ENCODE results near the gene ZACN. TPM values are rescaled to one million over a fixed set of nuclear protein-coding genes. Genes with fewer than 3 reads are reported as not detected.

Gene ZACN
- polyA plus RNA-seq, 2 of the 4 experiments (the other 2 are of a cell fraction), result 0.12 to 0.30 TPM

- DNase-seq (ENCODE audit: low read depth in 1 of 2, low spot score in 1 of 2), result no peak
- H3K9me3 ChIP-seq, result no peaks in the 10 kb centered on the region
- no peaks in the 10 kb centered on the region for H3K4me1 ChIP-seq
- no peak overlapping the region for H3K4me2 ChIP-seq
- H3K27ac ChIP-seq, result no peak overlapping the region
- WGBS (ENCODE audit: missing lambda C conversion rate), result 90% methylated on average over 22 of the region's 25 CpGs
- no peak overlapping the region for H3K4me3 ChIP-seq
- ChIA-PET CTCF (interaction anchor here (0.8 to 1.5 kb wide), 5 partner anchors 10 to 74 kb away, joined by 3 to 5 read pairs (median 4); partner anchors contain the start of genes EXOC7 and ZACN), POLR2A (no interaction called here)
- TF ChIP-seq RAD21 (conservative IDR thresholded peaks at IDR 0.05 in 1 of 2, IDR thresholded peaks at IDR 0.05 in 1 of 2), result 0 out of 5 replicates have a peak, but pooled peaks of 1 of the 2 experiments have one; percentile 6
- no peak for TF ChIP-seq MYC (IDR thresholded peaks at IDR 0.05; ENCODE audit: borderline replicate concordance, low read length)
- peak; percentile 35 to 79; a peak in 4 of 6 replicates for ATAC-seq
- FAIRE-seq, result no peak
Observed at GRCh38 chr17:76088041-76088867, 9.3 kb downstream of the ZACN start.

- TF ChIP-seq TFCP2L1 (CRISPR knock-in tag; IDR thresholded peaks at IDR 0.05) (no peak), RARB (CRISPR knock-in tag; IDR thresholded peaks at IDR 0.05) (no peak), CTCF (IDR thresholded peaks at IDR 0.05) (no peak), KDM1A (IDR thresholded peaks at IDR 0.05; ENCODE audit: low read depth) (no peak), CHD2 (IDR thresholded peaks at IDR 0.05; ENCODE audit: low read length, partially characterized antibody) (no peak), TP53 (CRISPR knock-in tag; IDR thresholded peaks at IDR 0.05) (no peak)
- TF ChIP-seq, protein P1, sequence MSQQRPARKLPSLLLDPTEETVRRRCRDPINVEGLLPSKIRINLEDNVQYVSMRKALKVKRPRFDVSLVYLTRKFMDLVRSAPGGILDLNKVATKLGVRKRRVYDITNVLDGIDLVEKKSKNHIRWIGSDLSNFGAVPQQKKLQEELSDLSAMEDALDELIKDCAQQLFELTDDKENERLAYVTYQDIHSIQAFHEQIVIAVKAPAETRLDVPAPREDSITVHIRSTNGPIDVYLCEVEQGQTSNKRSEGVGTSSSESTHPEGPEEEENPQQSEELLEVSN (IDR thresholded peaks at IDR 0.05; ENCODE audit: borderline replicate concordance, low read depth), result no peak
Observed at GRCh38 chr17:76088868-76089576, 10.0 kb downstream of the ZACN start.

DNA sequence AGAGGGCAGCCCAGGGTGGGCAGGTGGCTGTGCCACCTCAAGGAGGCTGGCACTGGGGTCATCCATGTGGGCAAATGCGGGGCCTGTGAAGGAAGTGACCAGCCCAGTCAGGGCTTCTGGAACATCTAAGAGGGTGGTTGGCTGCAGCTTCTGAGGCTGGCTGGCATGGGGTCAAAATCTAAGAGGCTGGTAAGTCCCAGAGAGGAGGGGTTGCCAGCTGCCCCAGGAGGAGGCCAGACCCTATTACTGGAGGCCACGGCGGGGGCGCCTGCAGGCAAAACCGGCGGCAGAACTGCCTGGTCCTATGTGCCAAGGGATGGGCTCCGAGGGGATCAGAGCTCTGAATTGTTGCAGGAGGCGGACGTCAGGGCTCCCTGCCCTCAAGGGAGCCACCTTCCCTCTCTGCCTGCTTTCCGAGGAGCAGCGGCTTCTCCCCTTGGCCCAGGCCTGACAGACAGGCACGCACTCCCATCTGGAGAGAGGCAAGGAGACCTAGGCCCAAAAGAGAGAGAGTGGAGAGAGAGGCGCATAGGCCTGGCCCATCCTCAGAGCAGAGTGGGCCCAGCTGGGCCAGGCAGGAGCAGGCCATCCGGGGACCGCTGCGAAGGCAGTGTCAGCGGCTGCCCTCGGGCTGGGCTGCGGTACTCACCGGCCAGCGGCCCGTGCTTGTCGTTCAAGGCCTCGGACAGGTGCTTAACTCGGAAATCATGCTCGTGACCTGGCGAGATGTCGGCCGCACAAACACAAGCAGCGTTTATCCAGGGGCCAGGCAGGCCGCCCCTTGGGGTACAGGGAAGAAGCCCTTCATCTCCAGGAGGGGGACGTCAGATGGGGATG is 10.9 kb downstream of the ZACN start:
- DNase-seq (ENCODE audit: low read depth in 1 of 2, low spot score in 1 of 2) (no peak), FAIRE-seq (no peak), ATAC-seq (no peak)
- ChIA-PET POLR2A (no interaction called here), CTCF (interaction anchor here (0.7 to 1.5 kb wide), 6 partner anchors 13 to 200 kb away, joined by 3 to 5 read pairs (median 4); partner anchors contain the start of gene EXOC7)
- WGBS (ENCODE audit: missing lambda C conversion rate), result 93% methylated on average over 28 of the region's 32 CpGs
- no peaks in the 10 kb centered on the region for H3K4me1 ChIP-seq
- no peak overlapping the region for H3K4me2 ChIP-seq
- no peaks in the 10 kb centered on the region for H3K9me3 ChIP-seq
- H3K27ac ChIP-seq, result no peak overlapping the region
- H3K4me3 ChIP-seq, result no peak overlapping the region
- TF ChIP-seq RNF2 (IDR thresholded peaks at IDR 0.05; ENCODE audit: borderline replicate concordance, low read depth) (no peak), USF2 (IDR thresholded peaks at IDR 0.05) (no peak), EHF (CRISPR knock-in tag; IDR thresholded peaks at IDR 0.05) (no peak), POLR2A (IDR thresholded peaks at IDR 0.05; ENCODE audit: low read length) (no peak), FOSL2 (IDR thresholded peaks at IDR 0.05) (no peak), FOSL2 (CRISPR knock-in tag; IDR thresholded peaks at IDR 0.05) (no peak), HEYL (CRISPR knock-in tag; IDR thresholded peaks at IDR 0.05) (no peak), CEBPB (IDR thresholded peaks at IDR 0.05) (no peak), EHMT2 (IDR thresholded peaks at IDR 0.05; ENCODE audit: low read depth) (no peak), HOXB5 (CRISPR knock-in tag; IDR thresholded peaks at IDR 0.05) (no peak), RCOR1 (IDR thresholded peaks at IDR 0.05; ENCODE audit: low read depth, low read length) (no peak), EP300 (IDR thresholded peaks at IDR 0.05) (no peak), NPAS2 (CRISPR knock-in tag; IDR thresholded peaks at IDR 0.05; ENCODE audit: borderline replicate concordance) (no peak), BCL3 (IDR thresholded peaks at IDR 0.05) (no peak), KDM1A (IDR thresholded peaks at IDR 0.05; ENCODE audit: low read depth) (no peak)
- TF ChIP-seq, protein P2, sequence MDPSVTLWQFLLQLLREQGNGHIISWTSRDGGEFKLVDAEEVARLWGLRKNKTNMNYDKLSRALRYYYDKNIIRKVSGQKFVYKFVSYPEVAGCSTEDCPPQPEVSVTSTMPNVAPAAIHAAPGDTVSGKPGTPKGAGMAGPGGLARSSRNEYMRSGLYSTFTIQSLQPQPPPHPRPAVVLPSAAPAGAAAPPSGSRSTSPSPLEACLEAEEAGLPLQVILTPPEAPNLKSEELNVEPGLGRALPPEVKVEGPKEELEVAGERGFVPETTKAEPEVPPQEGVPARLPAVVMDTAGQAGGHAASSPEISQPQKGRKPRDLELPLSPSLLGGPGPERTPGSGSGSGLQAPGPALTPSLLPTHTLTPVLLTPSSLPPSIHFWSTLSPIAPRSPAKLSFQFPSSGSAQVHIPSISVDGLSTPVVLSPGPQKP (IDR thresholded peaks at IDR 0.05; ENCODE audit: low read depth, low read length), result no peak

More at GRCh38 chr17:76088868-76089576, 10.0 kb downstream of the ZACN start:
- WGBS (ENCODE audit: missing lambda C conversion rate), result 96% methylated on average over 25 of the region's 25 CpGs
- H3K27ac ChIP-seq, result no peak overlapping the region
- POLR2A ChIA-PET, result no interaction called here
- CTCF ChIA-PET, result interaction anchor here (0.7 to 1.5 kb wide), 9 partner anchors 10 to 201 kb away, joined by 3 to 5 read pairs (median 4); partner anchors contain the start of genes EXOC7 and ZACN
- ATAC-seq (no peak), DNase-seq (ENCODE audit: low read depth in 1 of 2, low spot score in 1 of 2) (no peak), FAIRE-seq (no peak)
- no peaks in the 10 kb centered on the region for H3K9me3 ChIP-seq
- no peaks in the 10 kb centered on the region for H3K4me1 ChIP-seq
- no peak overlapping the region for H3K4me2 ChIP-seq
- no peak overlapping the region for H3K4me3 ChIP-seq
